Heart left ventricle (tissue), 16 donors: ENCODE results near the gene RSU1. TPM values are rescaled to one million over a fixed set of nuclear protein-coding genes. Genes with fewer than 3 reads are reported as not detected.

Source experiments
- ATAC-seq, 4 donors: fragments of 200-7000 bp; cut with Tn5 transposase; one replicate each; pipeline ENCODE4 v1.9.1; 2020 to 2022; ENCODE audit warnings: moderate library complexity in 4 of 4, mild to moderate bottlenecking in 3 of 4, moderate number of reproducible peaks in 1 of 4
- DNase-seq, 5 donors: peaks; one replicate each; pipeline ENCODE4 v3.0.0-alpha.2; 2020
- H3K27ac ChIP-seq, 12 donors: fragments of 200-600 bp; sonication (generic) in 4 of 12; one replicate each; pipeline versions ENCODE4 v1.5.0 to v1.8.0; 2016 to 2022; ENCODE audit warnings: mild to moderate bottlenecking in 2 of 12
- H3K27me3 ChIP-seq, 9 donors: fragments of 200-600 bp; sonication (generic) in 2 of 9; one replicate each; pipeline versions ENCODE4 v1.5.1 to v1.8.0; 2016 to 2022; ENCODE audit warnings: mild to moderate bottlenecking in 3 of 9
- H3K36me3 ChIP-seq, 9 donors: fragments of 200-600 bp; sonication (generic) in 2 of 9; one replicate each; pipeline versions ENCODE4 v1.5.0 to v1.8.0; 2018 to 2022; ENCODE audit warnings: mild to moderate bottlenecking in 2 of 9
- H3K4me1 ChIP-seq, 12 donors: fragments of 200-600 bp; sonication (generic) in 4 of 12; one replicate each; pipeline versions ENCODE4 v1.5.0 to v1.8.0; 2016 to 2022; ENCODE audit warnings: mild to moderate bottlenecking in 3 of 12
- H3K4me3 ChIP-seq, 12 donors: fragments of 200-600 bp; sonication (generic) in 4 of 12; one replicate each; pipeline versions ENCODE4 v1.5.0 to v1.8.0; 2017 to 2022; ENCODE audit warnings: mild to moderate bottlenecking in 9 of 12, moderate library complexity in 4 of 12
- H3K9me3 ChIP-seq, 12 donors: fragments of 200-600 bp; sonication (generic) in 4 of 12; one replicate each; pipeline versions ENCODE4 v1.5.0 to v1.8.0; 2016 to 2022; ENCODE audit warnings: mild to moderate bottlenecking in 1 of 12
- CTCF ChIP-seq, 12 donors: fragments of 200-600 bp; sonication (generic) in 4 of 12; IDR thresholded peaks; one replicate each; pipeline versions ENCODE4 v1.5.0 to v1.8.0; 2018 to 2022; ENCODE audit warnings: antibody characterized with exemption in 12 of 12, mild to moderate bottlenecking in 5 of 12
- POLR2A ChIP-seq, 2 donors: fragments of 450-650 bp; IDR thresholded peaks; one replicate each; pipeline ENCODE4 v1.6.1; 2017; ENCODE audit warnings: antibody characterized with exemption in 2 of 2, mild to moderate bottlenecking in 2 of 2, moderate library complexity in 2 of 2
- WGBS, 4 donors: extraction: QIAGEN DNeasy Blood & Tissue Kit in 2 of 4; methylation state at CpG; one replicate each; pipeline versions ENCODE4 v1.1.5 to v1.1.7; 2013 to 2018; 5-methylcytosine and 5-hydroxymethylcytosine counted together
- intact Hi-C, 10 donors: fragments of 100-400 bp; cut with DNase I; formaldehyde crosslinking; loops; one replicate each; pipeline versions ENCODE4 v1.11.1 to v1.14.2; 2022
- polyA plus RNA-seq, 2 donors: library from polyadenylated mRNA; stranded (reverse); fragments of 200-250 nt; gene quantifications; one replicate each; pipeline ENCODE4 v1.2.3, GENCODE V29; 2013
- total RNA-seq, 9 donors: library from RNA; depleted of rRNA in 2 of 9; stranded (reverse); fragments of >200 nt in 2 of 9; fragmentation: NEBNext Ultra II Directional in 3 of 9; extraction: Animal tissue kit (Norgen Biotek cat#: 25700) in 3 of 9; gene quantifications; one replicate each; pipeline versions ENCODE4 v1.1.0 to v1.2.4, GENCODE V29; 2016 to 2023
- donor health status: ischemic (EF 13 %, LVEDD 7.1; RV severe dilation, severe dysfunction).
- donor health status: healthy with polysubstance abuse.
- donor health status: DM: no; HTN: yes; CAD: no.
- donor health status: DM: no; HTN: no; CAD: no.
- donor health status: ischemic (EF 25% LVEDD 6.9; RV normal size, moderate dysfunction).
- donor health status: ischemic (EF 25% LVEDD 5.7; RV mildly dilated, moderate dysfunction).
- donor health status: healthy.
- donor health status: DM: yes; HTN: yes; CAD: no.
- donor health status: ischemic (EF 35%, LVEDD 5.7; RV mildly dilated, moderate dysfunction).
- donor health status: nonischemic (EF 11% LVEDD 7.7; RV severe dilation, severe dysfunction).
- donor health status: DM: yes; HTN: yes; CAD: no.
- donor health status: PGD.
- donor health status: ischemic (EF 29% LVEDD 5.4; RV normal size, mild dysfunction).
- donor health status: nonischemic (EF 23%, LVEDD 6.1; RV moderate dilation, normal function).

Gene RSU1
- total and polyA plus RNA-seq, 11 donors: 29.6 to 84.1 (median 53.0) TPM

- WGBS, 4 donors: 94 to 96% (median 95%) methylated on average over 4 of the region's 4 CpGs
- Histone ChIP-seq H3K27me3 (no peaks in the 10 kb centered on the region), H3K4me3 (no peak overlapping the region), H3K9me3 (no peaks in the 10 kb centered on the region), H3K36me3 (no peaks in the 10 kb centered on the region), H3K27ac (no peak overlapping the region), H3K4me1 (peaks cover 0 to 13% (median 0%) of the 10 kb centered on the region in 12 donors)
- no peak for TF ChIP-seq POLR2A (IDR thresholded peaks at IDR 0.05)
- no peak for TF ChIP-seq CTCF (IDR thresholded peaks at IDR 0.05)
- ATAC-seq (no peak), DNase-seq (no peak)
- intact Hi-C loops: no loop called here
These were observed 36.6 kb upstream of the RSU1 start for GRCh38 chr10:16853809-16854208.

- Histone ChIP-seq H3K36me3 (no peaks in the 10 kb centered on the region), H3K9me3 (no peaks in the 10 kb centered on the region), H3K4me1 (peaks cover 0 to 19% (median 0%) of the 10 kb centered on the region in 12 donors), H3K4me3 (no peak overlapping the region), H3K27ac (no peak overlapping the region), H3K27me3 (no peaks in the 10 kb centered on the region)
- WGBS, 4 donors: 52 to 62% (median 56%) methylated on average over 4 of the region's 4 CpGs
- intact Hi-C loops: no loop called here
- no peak for ATAC-seq
- DNase-seq: no peak
- TF ChIP-seq CTCF (IDR thresholded peaks at IDR 0.05): peak in 5 of 12 donors; percentile 8 to 40 (median 30)
- no peak for TF ChIP-seq POLR2A (IDR thresholded peaks at IDR 0.05)
These were observed 36.0 kb upstream of the RSU1 start for GRCh38 chr10:16853201-16853600.

- intact Hi-C loops: no loop called here
- Histone ChIP-seq H3K27ac (no peak overlapping the region), H3K9me3 (no peaks in the 10 kb centered on the region), H3K27me3 (no peaks in the 10 kb centered on the region), H3K36me3 (no peaks in the 10 kb centered on the region), H3K4me1 (peaks cover 0 to 19% (median 0%) of the 10 kb centered on the region in 12 donors), H3K4me3 (no peak overlapping the region)
- WGBS, 4 donors: 73 to 84% (median 78%) methylated on average over 2 of the region's 2 CpGs
- TF ChIP-seq POLR2A (IDR thresholded peaks at IDR 0.05): no peak
- no peak for TF ChIP-seq CTCF (IDR thresholded peaks at IDR 0.05)
- ATAC-seq (no peak), DNase-seq (no peak)
These were observed 35.4 kb upstream of the RSU1 start for GRCh38 chr10:16852624-16853023.

GRCh38 chr10:16848562-16849154, 31.4 kb upstream of the RSU1 start:
- no peak overlapping the region for H3K4me3 ChIP-seq
- intact Hi-C loops: loop anchor here in 3 of 10 donors (5.0 to 10.0 kb wide), 3 partner anchors 409 to 586 kb away; no protein-coding TSS in a partner anchor

More at GRCh38 chr10:16848562-16849154, 31.4 kb upstream of the RSU1 start:
- no peak for TF ChIP-seq POLR2A (IDR thresholded peaks at IDR 0.05)
- Histone ChIP-seq H3K9me3 (no peaks in the 10 kb centered on the region), H3K27ac (no peak overlapping the region), H3K36me3 (no peaks in the 10 kb centered on the region), H3K4me1 (peaks cover 0 to 12% (median 0%) of the 10 kb centered on the region in 12 donors), H3K27me3 (no peaks in the 10 kb centered on the region)
- DNase-seq (no peak), ATAC-seq (no peak)
- 76 to 85% (median 83%) methylated on average over 10 of the region's 10 CpGs for WGBS, 4 donors
